K562 (cell line): ENCODE results near the gene BAIAP2. TPM values are rescaled to one million over a fixed set of nuclear protein-coding genes. Genes with fewer than 3 reads are reported as not detected.
A peak's percentile ranks its signal among the peaks of the same experiment; 100 is the strongest.

Experiments used
- ATAC-seq: fragments of 200-7000 bp; cut with Tn5 transposase; 3 replicates; pipeline ENCODE4 v1.9.1; 2020; ENCODE audit warnings: moderate library complexity
- BruUV-seq: library from RNA; stranded (reverse); fragments of 400-500 nt; replicated peaks from 2 replicates; lab custom pipeline; 2021; lab: Mats Ljungman, UMichigan
- CTCF ChIA-PET: fragments of 300-600 bp; formaldehyde crosslinking; extraction: SDS; loops from one replicate; lab custom pipeline; 2021; ENCODE audit warnings: low intra/inter-chr PET ratio; lab: Yijun Ruan, JAX
- POLR2A ChIA-PET: fragments of 300-600, 350-650 bp; sonication (Branson Sonifier 250); formaldehyde crosslinking; extraction: SDS; loops from one replicate; lab custom pipeline; 2021; ENCODE audit warnings: antibody characterized with exemption, inconsistent platforms; lab: Yijun Ruan, JAX
- DNase-seq, 4 experiments: peaks; one replicate each; pipeline versions ENCODE4 v3.0.0 to v3.0.0-alpha.2; 2011 to 2018; ENCODE audit warnings: low spot score in 3 of 4, mixed read lengths in 3 of 4; ENCODE audit errors: extremely low read depth in 1 of 4
- FAIRE-seq: peaks from 2 replicates; lab custom pipeline; 2011; peaks lifted over from hg19 to GRCh38; lab: Jason Lieb, UNC
- H2AFZ ChIP-seq: 2 replicates; pipeline ENCODE4 v1.6.0; 2011; ENCODE audit warnings: low read depth, low read length, control low read depth, inconsistent platforms
- H3K27ac ChIP-seq: fragments of 200-600 bp; 3 replicates; pipeline ENCODE4 v1.8.0; 2011; ENCODE audit warnings: low read depth, mild to moderate bottlenecking, control low read depth, inconsistent platforms, low read length, moderate library complexity, mixed read lengths; ENCODE audit errors: extremely low read depth
- H3K27me3 ChIP-seq, 2 experiments: fragments of 300-600 bp in 1 of 2; 2 replicates in 1 of 2; 3 replicates in 1 of 2; pipeline versions ENCODE4 v1.6.0 to v1.8.0; 2011; ENCODE audit warnings: inconsistent platforms in 2 of 2, low read length in 2 of 2, mild to moderate bottlenecking in 1 of 2, mixed read lengths in 1 of 2, moderate library complexity in 1 of 2; ENCODE audit not compliant: control insufficient read depth in 2 of 2, insufficient read depth in 2 of 2
- H3K36me3 ChIP-seq: fragments of 300-600 bp; 3 replicates; pipeline ENCODE4 v1.8.0; 2011; ENCODE audit warnings: mild to moderate bottlenecking, low read length, inconsistent platforms; ENCODE audit not compliant: control insufficient read depth, insufficient read depth
- H3K4me1 ChIP-seq, 2 experiments: fragments of 200-600 bp in 1 of 2; replicated peaks in 1 of 2; 2 replicates in 1 of 2; 3 replicates in 1 of 2; pipeline versions ENCODE4 v1.5.1 to v1.8.0; 2011; ENCODE audit warnings: inconsistent platforms in 2 of 2, low read length in 2 of 2, mild to moderate bottlenecking in 1 of 2, mixed read lengths in 1 of 2, moderate library complexity in 1 of 2; ENCODE audit not compliant: control insufficient read depth in 2 of 2, insufficient read depth in 2 of 2
- H3K4me2 ChIP-seq: 2 replicates; pipeline ENCODE4 v1.6.1; 2011; ENCODE audit warnings: low read length, control low read depth, inconsistent platforms, mixed read lengths; ENCODE audit not compliant: insufficient read depth
- H3K4me3 ChIP-seq: fragments of 200-600 bp; sonication (generic), shearing (Covaris generic); 2 replicates; pipeline ENCODE4 v1.5.1; 2016; ENCODE audit warnings: control low read depth, inconsistent platforms
- H3K79me2 ChIP-seq: fragments of 200-600 bp; 3 replicates; pipeline ENCODE4 v1.8.0; 2011; ENCODE audit warnings: low read length, inconsistent platforms; ENCODE audit not compliant: control insufficient read depth, insufficient read depth
- H3K9ac ChIP-seq, 2 experiments: 2 replicates each; pipeline versions ENCODE4 v1.6.0 to v1.6.1; 2011; ENCODE audit warnings: low read depth in 2 of 2, low read length in 2 of 2, control low read depth in 1 of 2, inconsistent platforms in 1 of 2, mild to moderate bottlenecking in 1 of 2, mixed read lengths in 1 of 2; ENCODE audit not compliant: insufficient read depth in 1 of 2
- H3K9me1 ChIP-seq: one replicate; pipeline ENCODE4 v1.6.0; 2011; ENCODE audit warnings: inconsistent platforms, mild to moderate bottlenecking, low read length, moderate library complexity; ENCODE audit not compliant: control insufficient read depth, insufficient read depth
- H3K9me3 ChIP-seq: replicated peaks from 2 replicates; pipeline ENCODE4 v1.5.1; 2011; ENCODE audit warnings: low read depth, low read length, inconsistent platforms; ENCODE audit not compliant: control insufficient read depth, insufficient read depth
- H4K20me1 ChIP-seq: replicated peaks from 2 replicates; pipeline ENCODE4 v1.6.1; 2011; ENCODE audit warnings: low read length, inconsistent platforms, mixed read lengths; ENCODE audit not compliant: control insufficient read depth, insufficient read depth
- ATF1 ChIP-seq, 2 experiments: fragments of 450-650 bp in 1 of 2; IDR thresholded peaks; 2 replicates each; pipeline ENCODE4 v1.6.1; 2016; ENCODE audit warnings: missing compliant biosample characterization in 1 of 2, missing genetic modification characterization in 1 of 2
- EGR1 ChIP-seq: fragments of 450-650 bp; conservative IDR thresholded peaks from 2 replicates; pipeline ENCODE4 v1.6.1; 2017; ENCODE audit warnings: mild to moderate bottlenecking
- ZNF668 ChIP-seq: fragments of 250-450 bp; sonication (Bioruptor Pico); IDR thresholded peaks from 2 replicates; pipeline ENCODE4 v1.8.0; 2022; ENCODE audit warnings: mild to moderate bottlenecking, inconsistent platforms
- WGBS: fragments of 100-300 bp; shearing (Covaris generic); methylation state at CpG from one replicate; pipeline ENCODE4 v1.1.6; 2016; ENCODE audit warnings: low coverage, mixed read lengths; ENCODE audit not compliant: insufficient coverage; ENCODE audit errors: missing lambda C conversion rate; 5-methylcytosine and 5-hydroxymethylcytosine counted together
- in situ Hi-C: fragments of 300-500 bp; cut with MboI; formaldehyde crosslinking; loops from 4 replicates; pipeline ENCODE4 v1.15.0; 2018; ENCODE audit warnings: inconsistent platforms, mixed read lengths
- intact Hi-C: fragments of 100-400 bp; cut with micrococcal nuclease; formaldehyde crosslinking; loops from 2 replicates; pipeline ENCODE4 v1.14.2; 2022
- polyA plus RNA-seq, 8 experiments: library from polyadenylated mRNA; depleted of rRNA in 4 of 8; stranded (reverse) in 5 of 8; unstranded in 3 of 8; fragments of >200 nt; fragmentation: Nextera tagmentation in 2 of 8; fragmentation: Illumina TruSeq in 1 of 8; extraction: Ambion mirVana in 2 of 8; extraction: Trizol in 1 of 8; gene quantifications; 2 replicates each; pipeline versions ENCODE4 v1.2.1 to v1.2.3, GENCODE V29; 2011 to 2014; ENCODE audit warnings: inconsistent platforms in 1 of 8, missing spikeins in 1 of 8
- total RNA-seq, 7 experiments: library from RNA; depleted of rRNA in 6 of 7; stranded (reverse); fragments of >200 nt in 6 of 7; fragmentation: Illumina TruSeq in 2 of 7; extraction: Trizol in 2 of 7; gene quantifications; 2 replicates each; pipeline versions ENCODE4 v1.2.1 to v1.2.3, GENCODE V29; 2011 to 2021; ENCODE audit warnings: low replicate concordance in 1 of 7
- TF ChIP-seq, protein P1 (sequence below): fragments of 250-450 bp; sonication (Bioruptor Pico); IDR thresholded peaks from 2 replicates; pipeline ENCODE4 v1.8.0; 2022; ENCODE audit warnings: moderate library complexity, mild to moderate bottlenecking, inconsistent platforms

Gene BAIAP2
- total and polyA plus RNA-seq, 9 of the 15 experiments (the other 6 are each of a cell fraction or from before 2014, with no cell fraction given), result 2.3 to 51.6 (median 18.4) TPM

DNA sequence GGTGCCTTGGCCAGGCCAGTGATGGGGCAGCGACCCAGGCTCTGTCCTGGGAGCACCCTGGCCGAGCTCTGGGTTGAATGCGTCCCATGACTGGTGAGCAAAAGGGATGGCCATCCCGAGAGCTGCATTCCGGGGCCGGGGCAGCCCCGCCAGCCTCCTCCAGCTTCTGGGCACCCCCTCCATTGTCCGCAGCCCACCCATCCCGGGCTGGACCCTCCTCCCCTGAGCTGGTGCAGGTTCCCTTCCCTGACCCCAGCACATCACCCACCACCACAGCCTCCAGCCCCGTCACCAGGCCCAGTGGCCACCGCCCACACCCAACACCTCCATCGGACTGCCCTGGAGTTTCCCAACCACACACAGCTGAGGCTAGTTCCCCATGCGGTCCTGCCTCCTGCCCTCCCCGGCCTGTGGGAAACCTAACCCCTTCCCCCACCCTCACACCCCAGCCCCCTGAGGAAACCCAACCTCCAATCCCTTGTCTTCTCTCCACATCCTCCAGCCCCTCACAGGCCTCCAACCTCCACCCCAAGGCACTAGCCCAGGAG, 114.1 kb downstream of the BAIAP2 start:
- Histone ChIP-seq H2AFZ (no peak overlapping the region), H3K9me3 (no peaks in the 10 kb centered on the region), H3K4me2 (no peak overlapping the region), H3K9me1 (no peaks in the 10 kb centered on the region), H3K4me1 (peaks cover 6 to 23% of the 10 kb centered on the region in 2 experiments; a peak in 3 of 5 replicates), H3K27me3 (peaks cover 15 to 52% of the 10 kb centered on the region in 2 experiments; a peak in 4 of 5 replicates), H3K36me3 (no peaks in the 10 kb centered on the region), H3K4me3 (no peak overlapping the region), H4K20me1 (no peaks in the 10 kb centered on the region), H3K27ac (no peak overlapping the region)
- CTCF ChIA-PET, result no interaction called here
- POLR2A ChIA-PET, result interaction anchor here (0.5 to 1.0 kb wide), 4 partner anchors 14 to 137 kb away, joined by 3 to 5 read pairs (median 3); no protein-coding TSS in a partner anchor
- ATAC-seq (peak; percentile 25; the same call in 1 of the 3 replicates), DNase-seq (no peak), FAIRE-seq (no peak)
- WGBS, result 4% methylated on average over 7 of the region's 14 CpGs
- BruUV-seq, result no TSS peak
- TF ChIP-seq EGR1 (0 out of 2 replicates have a peak, but pooled peaks have one; percentile 7), ATF1 (CRISPR knock-in tag; IDR thresholded peaks at IDR 0.05) (no peak), ATF1 (tag; IDR thresholded peaks at IDR 0.05) (no peak), ZNF668 (no peak)
- TF ChIP-seq, protein P1, sequence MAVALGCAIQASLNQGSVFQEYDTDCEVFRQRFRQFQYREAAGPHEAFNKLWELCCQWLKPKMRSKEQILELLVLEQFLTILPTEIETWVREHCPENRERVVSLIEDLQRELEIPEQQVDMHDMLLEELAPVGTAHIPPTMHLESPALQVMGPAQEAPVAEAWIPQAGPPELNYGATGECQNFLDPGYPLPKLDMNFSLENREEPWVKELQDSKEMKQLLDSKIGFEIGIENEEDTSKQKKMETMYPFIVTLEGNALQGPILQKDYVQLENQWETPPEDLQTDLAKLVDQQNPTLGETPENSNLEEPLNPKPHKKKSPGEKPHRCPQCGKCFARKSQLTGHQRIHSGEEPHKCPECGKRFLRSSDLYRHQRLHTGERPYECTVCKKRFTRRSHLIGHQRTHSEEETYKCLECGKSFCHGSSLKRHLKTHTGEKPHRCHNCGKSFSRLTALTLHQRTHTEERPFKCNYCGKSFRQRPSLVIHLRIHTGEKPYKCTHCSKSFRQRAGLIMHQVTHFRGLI (CRISPR knock-in tag), result no peak
- TF ChIP-seq, all 486 proteins: peak for 1
- intact Hi-C loops (no loop called here), in situ Hi-C loops (loop anchor here (25.0 kb wide), 1 partner anchor 88 kb away; the partner anchor contains the start of genes NDUFAF8 and TEPSIN)
- Histone ChIP-seq H3K9ac (peak overlapping the region in 1 of 2 experiments; percentile 35; a peak in 1 of 4 replicates), H3K79me2 (no peaks in the 10 kb centered on the region)
